A673 (cell line): ENCODE results near the gene CHID1. TPM values are rescaled to one million over a fixed set of nuclear protein-coding genes. Genes with fewer than 3 reads are reported as not detected.

Source experiments
- BruUV-seq: library from RNA; stranded (reverse); fragments of 400-500 nt; replicated peaks from 2 replicates; lab custom pipeline; 2021; lab: Mats Ljungman, UMichigan
- CTCF ChIA-PET: fragments of 300-600 bp; sonication (Branson Sonifier 250); formaldehyde crosslinking; loops from one replicate; lab custom pipeline; 2022; ENCODE audit warnings: antibody characterized with exemption; lab: Charles Lee
- POLR2A ChIA-PET: fragments of 300-600 bp; sonication (Branson Sonifier 250); formaldehyde crosslinking; loops from one replicate; lab custom pipeline; 2022; ENCODE audit warnings: antibody characterized with exemption; ENCODE audit not compliant: low non-redundant PET; lab: Charles Lee
- DNase-seq: peaks from one replicate; pipeline ENCODE4 v3.0.0-alpha.2; 2015; ENCODE audit warnings: low spot score
- H3K27ac ChIP-seq: fragments of 200-600 bp; sonication (generic); 2 replicates; pipeline ENCODE4 v1.5.1; 2016; ENCODE audit warnings: mixed run types, low read depth, mild to moderate bottlenecking, mixed read lengths, antibody characterized with exemption, low read length; ENCODE audit not compliant: poor library complexity, severe bottlenecking
- H3K27me3 ChIP-seq: fragments of 200-600 bp; sonication (generic); replicated peaks from 2 replicates; pipeline ENCODE4 v1.6.1; 2017; ENCODE audit warnings: mixed run types, low read depth, mild to moderate bottlenecking, mixed read lengths, antibody characterized with exemption, low read length; ENCODE audit not compliant: insufficient read depth, poor library complexity
- H3K36me3 ChIP-seq: fragments of 200-600 bp; sonication (generic); 2 replicates; pipeline ENCODE4 v1.6.1; 2016; ENCODE audit warnings: mixed run types, mild to moderate bottlenecking, mixed read lengths, antibody characterized with exemption, low read length; ENCODE audit not compliant: insufficient read depth, poor library complexity, severe bottlenecking
- H3K4me1 ChIP-seq: fragments of 200-600 bp; sonication (generic); 2 replicates; pipeline ENCODE4 v1.6.1; 2017; ENCODE audit warnings: mixed run types, mild to moderate bottlenecking, mixed read lengths, antibody characterized with exemption, low read length; ENCODE audit not compliant: insufficient read depth, poor library complexity, severe bottlenecking
- H3K4me3 ChIP-seq: fragments of 200-600 bp; sonication (generic); 2 replicates; pipeline ENCODE4 v1.5.1; 2016; ENCODE audit warnings: low read depth, mixed run types, mild to moderate bottlenecking, mixed read lengths, low read length; ENCODE audit not compliant: poor library complexity, severe bottlenecking
- H3K9me3 ChIP-seq: fragments of 200-600 bp; sonication (generic); 2 replicates; pipeline ENCODE4 v1.6.1; 2016; ENCODE audit warnings: mixed run types, low read depth, mild to moderate bottlenecking, mixed read lengths, antibody characterized with exemption, low read length; ENCODE audit not compliant: poor library complexity, severe bottlenecking
- EZH2 ChIP-seq: fragments of 200-600 bp; sonication (generic); IDR thresholded peaks from 2 replicates; pipeline ENCODE4 v1.6.1; 2017; ENCODE audit warnings: borderline replicate concordance, low read depth, mild to moderate bottlenecking, mixed read lengths, antibody characterized with exemption, low read length; ENCODE audit not compliant: poor library complexity, severe bottlenecking
- intact Hi-C: fragments of 100-400 bp; cut with micrococcal nuclease; formaldehyde crosslinking; loops from one replicate; pipeline ENCODE4 v1.10.0; 2022; ENCODE audit not compliant: unreplicated experiment
- total RNA-seq: library from RNA; stranded (reverse); gene quantifications from 2 replicates; pipeline ENCODE4 v1.2.3, GENCODE V29; 2021
- TF ChIP-seq, protein P1 (sequence below): fragments of 300-800, 200-600 bp; sonication (generic); conservative IDR thresholded peaks from 2 replicates; pipeline ENCODE4 v1.5.1; 2017; ENCODE audit warnings: low read depth, mild to moderate bottlenecking, antibody characterized with exemption, low read length, moderate library complexity, mixed read lengths

The CHID1 gene
- total RNA-seq, 1 experiment from 2014 or later: 105 TPM

DNA sequence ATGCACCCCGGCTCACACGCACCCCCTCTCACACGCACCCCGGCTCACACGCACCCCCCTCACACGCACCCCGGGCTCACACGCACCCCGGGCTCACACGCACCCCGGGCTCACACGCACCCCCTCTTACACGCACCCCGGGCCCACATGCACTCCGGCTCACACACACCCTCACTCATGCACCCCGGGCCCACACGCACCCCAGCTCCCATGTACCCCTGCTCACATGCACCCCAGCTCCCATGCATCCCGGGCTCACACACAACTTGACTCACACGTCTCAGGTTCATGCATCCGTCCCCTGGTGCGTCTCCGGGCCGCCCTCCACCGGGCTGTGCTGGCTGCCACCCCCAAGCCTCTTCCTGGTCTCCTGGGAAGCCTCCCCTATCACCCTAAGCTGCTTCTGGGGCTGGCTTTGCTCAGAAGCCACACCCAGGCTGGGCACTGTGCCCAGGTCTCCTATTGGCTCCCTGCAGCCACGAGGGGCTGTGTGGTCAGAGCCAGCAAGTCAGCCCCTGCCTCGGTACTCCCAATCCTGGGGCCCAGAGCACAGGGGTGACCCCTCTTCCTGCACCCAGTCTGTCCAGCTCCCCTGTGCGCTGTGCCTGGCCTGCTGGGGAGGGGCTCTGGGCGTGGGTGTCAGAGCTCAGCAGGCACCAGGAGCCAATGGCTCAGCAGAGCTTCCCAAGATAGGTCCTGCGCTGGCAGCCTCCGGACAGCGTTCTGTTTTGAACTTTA is 51.0 kb downstream of the CHID1 start:
- intact Hi-C loops: loop anchor here (10.0 kb wide), 1 partner anchor 115 kb away; no protein-coding TSS in a partner anchor
- POLR2A ChIA-PET: interaction anchor here (0.6 to 0.7 kb wide), 2 partner anchors 189 to 200 kb away, joined by 3 to 13 read pairs; no protein-coding TSS in a partner anchor
- DNase-seq: peak; percentile 92
- no peaks in the 10 kb centered on the region for H3K36me3 ChIP-seq
- no TSS peak for BruUV-seq
- H3K4me1 ChIP-seq: peaks cover 15% of the 10 kb centered on the region
- peak overlapping the region; percentile 60 for H3K27ac ChIP-seq
- no peak for TF ChIP-seq EZH2
- TF ChIP-seq, protein P1, sequence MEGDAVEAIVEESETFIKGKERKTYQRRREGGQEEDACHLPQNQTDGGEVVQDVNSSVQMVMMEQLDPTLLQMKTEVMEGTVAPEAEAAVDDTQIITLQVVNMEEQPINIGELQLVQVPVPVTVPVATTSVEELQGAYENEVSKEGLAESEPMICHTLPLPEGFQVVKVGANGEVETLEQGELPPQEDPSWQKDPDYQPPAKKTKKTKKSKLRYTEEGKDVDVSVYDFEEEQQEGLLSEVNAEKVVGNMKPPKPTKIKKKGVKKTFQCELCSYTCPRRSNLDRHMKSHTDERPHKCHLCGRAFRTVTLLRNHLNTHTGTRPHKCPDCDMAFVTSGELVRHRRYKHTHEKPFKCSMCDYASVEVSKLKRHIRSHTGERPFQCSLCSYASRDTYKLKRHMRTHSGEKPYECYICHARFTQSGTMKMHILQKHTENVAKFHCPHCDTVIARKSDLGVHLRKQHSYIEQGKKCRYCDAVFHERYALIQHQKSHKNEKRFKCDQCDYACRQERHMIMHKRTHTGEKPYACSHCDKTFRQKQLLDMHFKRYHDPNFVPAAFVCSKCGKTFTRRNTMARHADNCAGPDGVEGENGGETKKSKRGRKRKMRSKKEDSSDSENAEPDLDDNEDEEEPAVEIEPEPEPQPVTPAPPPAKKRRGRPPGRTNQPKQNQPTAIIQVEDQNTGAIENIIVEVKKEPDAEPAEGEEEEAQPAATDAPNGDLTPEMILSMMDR: no peak
- CTCF ChIA-PET: no interaction called here
- peak overlapping the region; percentile 53 for H3K4me3 ChIP-seq
- H3K9me3 ChIP-seq: no peaks in the 10 kb centered on the region
- no peaks in the 10 kb centered on the region for H3K27me3 ChIP-seq

DNA sequence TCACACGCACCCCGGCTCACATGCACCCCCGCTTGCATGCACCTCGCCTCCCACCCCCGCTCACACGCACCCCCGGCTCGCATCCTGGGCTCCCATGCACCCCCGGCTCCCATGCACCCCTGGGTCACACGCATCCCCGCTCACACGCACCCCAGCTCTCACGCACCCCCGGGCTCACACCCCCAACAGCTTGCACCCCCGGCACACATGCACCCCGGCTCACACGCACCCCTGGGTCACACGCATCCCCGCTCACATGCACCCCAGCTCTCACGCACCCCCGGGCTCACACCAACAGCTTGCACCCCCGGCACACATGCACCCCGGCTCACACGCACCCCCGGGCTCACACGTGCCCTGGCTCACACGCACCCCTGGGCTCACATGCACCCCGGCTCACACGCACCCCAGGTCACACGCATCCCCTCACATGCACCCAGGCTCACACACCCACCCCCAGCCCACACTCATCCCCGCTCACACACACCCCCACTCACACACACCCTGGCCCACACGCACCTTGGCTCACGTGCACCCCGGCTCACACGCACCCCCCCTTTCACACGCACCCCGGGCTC is 51.8 kb downstream of the CHID1 start:
- Histone ChIP-seq H3K4me1 (peaks cover 15% of the 10 kb centered on the region), H3K27me3 (no peaks in the 10 kb centered on the region), H3K27ac (no peak overlapping the region), H3K4me3 (peak overlapping the region; percentile 53), H3K9me3 (no peaks in the 10 kb centered on the region), H3K36me3 (no peaks in the 10 kb centered on the region)
- no peak for DNase-seq
- ChIA-PET CTCF (no interaction called here), POLR2A (interaction anchor here (0.7 kb wide), 1 partner anchor 190 kb away, joined by 13 read pairs; no protein-coding TSS in a partner anchor)
- intact Hi-C loops: loop anchor here (10.0 kb wide), 1 partner anchor 116 kb away; no protein-coding TSS in a partner anchor
- no TSS peak for BruUV-seq
- TF ChIP-seq, protein P1: no peak
- no peak for TF ChIP-seq EZH2

DNA sequence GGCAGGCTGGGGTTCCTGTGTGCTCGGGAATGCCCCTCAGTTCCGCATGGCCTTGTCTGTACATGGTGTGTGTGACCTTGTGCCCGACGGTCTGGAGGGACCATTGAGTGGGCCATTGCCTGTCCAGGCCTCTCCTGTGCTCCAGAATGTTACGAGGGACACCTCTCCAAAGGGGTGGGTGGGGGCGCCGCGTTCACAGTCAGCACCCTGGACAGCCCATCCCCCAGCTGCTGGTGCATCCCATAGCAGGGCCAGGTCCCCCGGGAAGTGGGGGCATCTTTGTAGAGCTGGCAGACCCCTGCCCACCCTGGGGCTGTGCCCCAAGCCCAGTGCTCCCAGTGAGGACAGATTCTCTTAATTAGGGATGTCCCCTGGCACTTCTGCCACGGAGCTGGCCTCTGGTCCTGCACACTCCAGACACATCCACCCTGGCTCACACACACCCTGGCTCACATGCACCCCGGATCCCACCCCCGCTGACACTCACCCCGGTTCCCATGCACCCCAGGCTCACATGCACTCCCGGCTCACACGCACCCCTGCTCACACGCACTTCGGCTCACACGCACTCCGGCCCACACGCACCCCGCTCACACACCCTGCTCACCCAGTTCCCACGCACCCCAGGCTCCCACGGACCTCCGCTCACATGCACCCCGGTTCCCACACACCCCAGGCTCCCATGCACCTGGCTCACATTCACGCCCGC is 52.4 kb downstream of the CHID1 start:
- no peaks in the 10 kb centered on the region for H3K27me3 ChIP-seq
- no peaks in the 10 kb centered on the region for H3K9me3 ChIP-seq
- no peak overlapping the region for H3K27ac ChIP-seq
- no peak for DNase-seq
- intact Hi-C loops: loop anchor here (10.0 kb wide), 1 partner anchor 117 kb away; no protein-coding TSS in a partner anchor
- CTCF ChIA-PET: no interaction called here
- H3K36me3 ChIP-seq: no peaks in the 10 kb centered on the region
- H3K4me1 ChIP-seq: peaks cover 15% of the 10 kb centered on the region
- POLR2A ChIA-PET: interaction anchor here (0.7 kb wide), 1 partner anchor 190 kb away, joined by 13 read pairs; no protein-coding TSS in a partner anchor
- TF ChIP-seq, protein P1: no peak
- no peak for TF ChIP-seq EZH2
- no TSS peak for BruUV-seq
- H3K4me3 ChIP-seq: peak overlapping the region; percentile 53
